Measurements from ENCODE around the gene PRKAG2.

PRKAG2 gene

DNA sequence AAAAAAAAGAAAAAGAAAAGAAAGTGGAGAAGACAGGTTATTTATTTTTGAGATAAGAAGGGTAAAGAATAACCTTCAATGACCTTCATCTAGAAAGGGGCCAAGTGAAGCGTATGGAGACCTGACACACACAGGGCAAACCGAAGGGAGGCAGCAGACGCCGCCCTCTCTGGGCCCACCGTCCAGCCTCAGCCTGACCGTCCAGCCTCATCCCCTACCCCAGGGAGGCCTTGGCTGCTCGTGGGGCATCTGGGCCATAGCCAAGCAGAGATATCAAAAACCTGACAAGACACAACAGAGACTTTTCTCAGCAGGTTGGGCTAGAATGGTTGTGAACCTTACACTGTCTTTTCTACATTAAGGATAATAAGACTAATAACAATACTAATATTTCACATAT, 10.9 kb downstream of the PRKAG2 start:
- no peak for DNase-seq (ENCODE audit: low read depth in 2 of 2)

DNA sequence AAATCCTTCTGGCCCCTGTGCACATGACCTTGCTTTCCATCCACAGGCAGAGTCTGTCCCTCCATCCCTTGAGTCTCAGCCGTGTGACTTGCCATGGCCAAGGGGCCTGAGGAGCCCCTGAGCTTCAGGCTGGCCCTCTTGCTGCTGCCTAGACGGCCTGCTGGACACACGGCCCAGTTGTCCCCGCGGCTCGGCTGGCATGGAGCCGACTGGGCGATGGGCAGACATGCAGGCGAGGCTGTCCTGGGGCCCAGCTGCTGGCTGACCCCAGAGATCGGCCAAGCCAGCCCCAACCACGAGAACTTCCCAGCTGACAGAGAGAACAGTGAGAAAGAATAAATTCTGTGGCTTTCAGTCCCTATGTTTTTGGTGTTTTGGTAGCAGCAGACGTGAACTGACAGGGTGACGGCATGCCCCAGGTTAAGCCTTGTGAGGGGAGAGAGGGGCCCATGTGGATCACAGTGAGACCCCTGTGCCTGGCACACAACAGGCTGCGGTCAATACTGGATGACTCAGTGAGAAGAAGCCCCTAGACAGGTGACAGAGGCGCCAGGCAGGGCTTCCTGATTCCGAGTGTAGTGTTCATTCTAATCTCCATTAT, 11.7 kb downstream of the PRKAG2 start:
- DNase-seq (ENCODE audit: low read depth in 2 of 2): no peak

DNA sequence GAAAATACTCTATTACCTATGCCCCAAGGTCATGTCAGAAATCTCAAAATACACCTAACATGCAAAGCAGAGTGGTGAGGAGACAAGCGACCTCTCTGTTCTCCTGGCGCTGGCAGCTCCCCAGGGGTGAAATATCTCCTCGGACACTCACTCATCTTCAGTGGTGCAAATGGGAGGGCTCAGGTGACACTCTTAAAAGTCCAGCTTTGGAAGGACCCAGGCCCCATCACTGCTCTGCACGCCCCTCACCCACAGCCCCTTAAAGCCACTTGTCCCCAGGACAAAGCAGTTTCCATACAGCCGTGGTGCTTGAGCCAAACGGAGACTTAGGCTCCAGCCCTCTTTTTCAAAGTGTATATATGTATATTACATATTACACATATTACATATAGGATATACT, 12.4 kb downstream of the PRKAG2 start:
- DNase-seq (ENCODE audit: low read depth in 2 of 2): no peak

DNA sequence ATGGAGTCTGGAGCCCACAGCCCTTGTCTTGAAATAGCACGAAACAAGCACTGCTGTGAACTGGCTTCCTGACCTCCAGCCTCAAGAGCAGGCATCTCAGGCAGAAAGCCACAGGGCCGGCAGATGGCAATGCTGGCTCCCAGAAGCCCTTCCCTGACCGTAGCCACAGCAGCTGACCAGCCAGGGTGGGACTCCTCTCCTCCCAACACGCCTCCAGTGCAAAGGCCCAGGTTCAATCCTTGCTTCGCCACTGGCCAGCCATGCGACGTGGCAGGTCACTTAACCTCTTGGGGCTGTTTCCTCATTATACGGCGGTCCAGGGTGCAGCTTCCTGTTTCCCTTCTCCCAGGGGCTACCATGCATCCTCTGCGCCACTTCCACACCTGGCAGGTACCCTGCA, 12.8 kb downstream of the PRKAG2 start:
- DNase-seq (ENCODE audit: low read depth in 2 of 2): no peak

- no peak for DNase-seq (ENCODE audit: low read depth in 2 of 2)
Observed at GRCh38 chr7:151863386-151864079, 13.4 kb downstream of the PRKAG2 start.

DNA sequence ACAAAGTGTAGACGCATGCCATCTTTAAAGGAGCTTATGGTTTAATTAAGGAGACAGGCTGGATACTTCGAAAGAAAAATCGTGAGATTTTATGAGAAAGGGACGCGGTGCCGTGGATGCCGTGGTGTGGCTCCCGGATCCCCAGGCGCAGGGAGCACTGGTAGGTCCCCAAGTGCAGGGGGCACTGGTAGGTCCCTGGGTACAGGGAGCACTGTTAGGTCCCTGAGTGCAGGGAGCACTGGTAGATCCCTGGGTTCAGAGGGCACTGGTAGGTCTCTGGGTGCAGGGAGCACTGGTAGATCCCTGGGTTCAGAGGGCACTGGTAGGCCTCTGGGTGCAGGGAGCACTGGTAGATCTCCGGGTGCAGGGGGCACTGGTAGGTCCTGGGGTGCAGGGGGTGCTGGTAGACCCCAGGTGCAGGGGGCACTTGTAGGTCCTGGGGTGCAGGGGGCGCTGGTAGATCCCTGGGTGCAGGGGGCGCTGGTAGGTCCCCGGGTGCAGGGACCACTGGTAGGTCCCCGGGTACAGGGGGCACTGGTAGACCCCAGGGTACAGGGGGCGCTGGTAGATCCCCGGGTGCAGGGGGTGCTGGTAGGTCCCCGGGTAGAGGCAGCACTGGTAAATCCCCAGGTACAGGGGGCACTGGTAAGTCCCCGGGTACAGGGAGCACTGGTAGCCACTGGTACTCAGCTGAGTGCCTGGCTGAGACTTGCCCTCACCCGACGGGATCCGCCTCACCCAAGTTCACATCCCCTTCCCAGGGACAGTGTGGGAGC, 14.1 kb downstream of the PRKAG2 start:
- DNase-seq (ENCODE audit: low read depth in 2 of 2): no peak

DNA sequence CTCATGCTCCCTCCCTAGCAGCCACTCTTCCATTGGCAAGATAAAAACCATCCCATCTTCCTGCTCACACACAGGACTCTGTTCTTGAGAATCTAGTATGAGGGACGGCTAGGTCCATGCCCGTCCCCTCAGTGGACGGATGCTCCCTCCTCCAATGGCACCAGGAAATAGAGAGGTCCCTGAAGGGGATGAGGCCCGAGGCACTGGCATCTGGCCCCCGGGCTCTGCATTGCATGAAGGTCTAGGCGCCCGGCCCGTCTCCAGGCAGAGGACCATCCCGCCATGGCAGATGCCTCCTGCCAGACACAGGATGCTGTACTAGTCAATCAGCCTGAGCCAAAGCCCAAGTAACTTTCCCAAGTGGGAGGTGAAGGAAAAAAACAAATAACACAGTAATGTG, 15.0 kb downstream of the PRKAG2 start:
- DNase-seq (ENCODE audit: low read depth in 2 of 2): no peak

GRCh38 chr7:151860771-151861170, 16.1 kb downstream of the PRKAG2 start:
- no peak for DNase-seq (ENCODE audit: low read depth in 2 of 2)

DNA sequence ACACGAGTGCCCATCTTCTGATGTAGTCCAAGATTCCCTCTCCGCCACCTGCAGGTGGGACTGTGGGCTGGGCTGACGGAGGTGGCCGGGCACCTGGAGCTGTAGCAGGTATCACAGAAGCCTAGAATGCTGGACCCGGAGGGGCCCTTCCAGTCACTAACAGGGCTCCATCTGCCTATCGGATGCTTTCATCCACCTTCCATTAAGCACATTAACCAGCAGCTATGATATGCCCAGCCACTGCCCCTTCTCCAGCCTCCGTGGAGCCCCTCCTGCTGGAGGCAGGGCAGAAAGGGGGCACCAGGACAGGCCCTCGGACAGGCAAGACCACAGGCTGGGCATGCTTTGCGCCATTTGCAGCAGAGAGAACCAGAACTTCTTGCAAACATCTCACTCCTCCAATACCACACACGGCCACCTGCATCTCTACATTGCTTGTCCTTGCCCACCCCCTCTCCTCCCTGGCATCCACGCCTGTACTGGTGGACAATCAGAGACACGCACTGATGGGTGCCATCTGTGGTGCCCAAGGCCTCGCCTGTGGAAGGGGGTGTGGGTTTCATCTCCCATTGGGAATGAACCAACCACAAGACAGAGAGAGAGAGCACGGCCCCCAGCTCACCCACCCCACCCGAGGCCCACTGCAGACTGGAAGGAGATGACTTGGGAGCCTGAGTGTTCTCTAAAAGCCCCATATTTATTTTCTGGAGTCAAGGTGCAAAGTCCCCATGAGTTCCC, 16.8 kb downstream of the PRKAG2 start:
- DNase-seq (ENCODE audit: low read depth in 2 of 2): no peak

GRCh38 chr7:151859111-151859947, 17.6 kb downstream of the PRKAG2 start:
- no peak for DNase-seq (ENCODE audit: low read depth in 2 of 2)

DNA sequence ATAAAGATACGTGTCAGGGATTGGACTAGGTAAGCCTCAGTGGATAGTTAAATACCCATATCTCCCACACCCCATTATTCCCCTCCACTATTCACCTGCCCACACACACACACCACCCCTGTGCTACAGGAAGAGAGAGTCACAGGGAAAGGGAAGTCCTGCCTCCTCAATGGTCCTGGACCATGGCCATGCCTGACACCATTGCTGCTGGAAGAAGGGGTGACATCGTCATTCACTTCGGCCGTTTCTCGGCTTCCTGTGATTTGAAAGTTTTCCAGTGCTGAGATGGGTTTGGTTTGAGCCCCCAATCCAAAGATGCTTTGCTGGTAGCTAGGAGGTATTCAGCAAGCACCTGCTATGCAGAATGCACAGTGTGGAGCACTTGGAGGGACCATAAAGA, 18.5 kb downstream of the PRKAG2 start:
- DNase-seq (ENCODE audit: low read depth in 2 of 2): no peak

GRCh38 chr7:151857866-151858450, 19.0 kb downstream of the PRKAG2 start:
- DNase-seq (ENCODE audit: low read depth in 2 of 2): no peak

DNA sequence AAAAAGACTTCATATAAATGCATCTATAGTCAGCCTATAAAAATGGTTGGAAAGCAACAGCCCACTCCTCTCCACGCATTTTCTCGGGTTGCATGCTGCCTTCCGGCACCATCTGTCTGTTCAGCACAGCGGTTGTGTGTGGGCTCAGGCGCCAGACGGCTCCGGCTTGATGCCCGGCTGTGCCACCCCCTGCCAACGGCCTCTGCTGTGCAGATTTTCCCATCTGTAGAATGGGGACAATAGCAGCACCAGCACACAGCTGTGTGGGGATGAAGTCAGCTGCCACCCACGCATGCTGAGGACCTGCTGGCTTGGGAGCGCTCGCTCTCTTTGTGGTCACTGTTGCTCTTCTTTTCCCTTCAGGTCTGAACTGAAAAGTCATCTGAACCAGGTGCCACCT, 19.5 kb downstream of the PRKAG2 start:
- DNase-seq (ENCODE audit: low read depth in 2 of 2): no peak

- DNase-seq (ENCODE audit: low read depth in 2 of 2): no peak
Observed at GRCh38 chr7:151856516-151856915, 20.4 kb downstream of the PRKAG2 start.

- no peak for DNase-seq (ENCODE audit: low read depth in 2 of 2)
Observed at GRCh38 chr7:151856098-151856497, 20.8 kb downstream of the PRKAG2 start.

DNA sequence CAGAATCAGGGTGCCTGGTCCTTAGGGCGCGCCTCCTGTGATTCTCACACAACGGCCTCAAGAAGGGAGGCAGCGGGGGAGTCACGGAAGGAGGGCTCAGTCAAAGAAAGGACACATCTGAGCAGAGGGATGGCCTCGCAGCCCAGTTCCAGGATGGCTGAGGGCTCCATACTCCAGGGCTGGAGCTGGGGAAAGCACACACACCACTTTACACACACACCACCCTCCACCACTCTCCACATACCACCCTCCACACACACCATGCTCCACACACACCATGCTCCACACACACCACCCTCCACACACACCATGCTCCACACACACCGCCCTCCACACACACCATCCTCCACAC, 22.2 kb downstream of the PRKAG2 start:
- DNase-seq (ENCODE audit: low read depth in 2 of 2): no peak

DNA sequence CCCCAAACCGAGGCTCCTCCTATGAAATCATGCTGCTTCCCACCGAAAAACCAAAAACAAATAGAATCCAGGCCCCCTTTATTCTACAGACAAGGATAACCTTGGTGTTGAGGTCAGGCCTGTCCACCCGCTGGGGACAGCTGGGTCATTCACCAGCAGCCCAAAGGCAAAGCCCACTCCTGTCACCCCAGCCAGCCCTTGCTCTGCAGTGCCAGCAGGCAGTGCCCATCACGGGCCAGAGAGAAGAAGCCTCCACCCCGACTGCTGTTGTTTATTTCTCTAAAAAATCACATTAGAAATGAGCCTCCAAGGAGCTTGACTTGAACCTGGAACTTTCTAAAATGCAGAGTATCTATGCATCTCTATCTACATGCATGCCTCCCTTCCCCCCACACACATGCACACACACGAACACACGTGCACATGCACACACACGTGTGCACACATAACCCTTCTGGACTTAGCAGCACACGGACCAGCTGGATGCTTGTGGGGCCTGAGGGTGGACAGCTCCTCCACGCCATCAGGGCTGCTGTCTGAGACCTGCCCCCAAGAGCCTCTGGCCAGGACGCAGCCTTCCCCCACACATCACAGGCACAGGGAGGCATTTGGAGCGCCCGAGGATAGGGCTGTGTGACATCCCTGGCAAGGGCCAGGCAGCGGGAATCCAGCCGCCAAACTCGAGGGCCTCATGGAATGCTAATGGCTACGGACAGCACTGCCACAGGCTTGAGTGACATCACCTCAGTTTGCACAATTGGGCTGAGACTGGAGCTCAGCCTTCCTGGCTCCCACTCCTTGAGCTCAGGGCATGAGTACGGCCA, 22.8 kb downstream of the PRKAG2 start:
- DNase-seq (ENCODE audit: low read depth in 2 of 2): no peak

GRCh38 chr7:151852486-151853396, 24.2 kb downstream of the PRKAG2 start:
- DNase-seq (ENCODE audit: low read depth in 2 of 2): no peak

DNA sequence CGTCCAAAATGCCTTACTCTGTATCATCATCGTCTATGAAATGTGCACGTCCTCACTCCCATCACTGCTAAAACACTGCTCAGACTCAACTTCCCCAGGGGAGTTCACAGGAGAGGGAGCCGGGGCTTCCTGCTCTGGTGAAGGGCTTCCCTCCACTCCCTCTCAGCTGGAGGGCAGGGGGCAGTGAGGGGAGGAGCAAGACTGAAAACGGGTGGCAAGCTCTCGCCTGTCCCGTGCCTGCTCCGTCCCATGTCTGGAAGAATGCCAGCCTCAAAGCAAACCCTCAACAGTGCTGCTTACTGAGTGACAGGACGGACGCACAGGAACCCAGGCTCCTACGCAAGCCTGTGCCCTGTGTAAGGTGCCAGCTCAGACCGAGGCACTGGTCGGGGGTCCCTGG, 25.1 kb downstream of the PRKAG2 start:
- no peak for DNase-seq (ENCODE audit: low read depth in 2 of 2)
